ENCODE results near the gene GAS1.

Gene GAS1

GRCh38 chr9:86975036-86975435 is 27.7 kb upstream of the GAS1 start:
- no peak overlapping the region for H3K4me3 Mint-ChIP-seq
- no peaks in the 10 kb centered on the region for H3K9me3 Mint-ChIP-seq
- H3K27ac Mint-ChIP-seq, result no peak overlapping the region
- no peak for ATAC-seq
- H3K4me1 Mint-ChIP-seq, result no peaks in the 10 kb centered on the region
- no peaks in the 10 kb centered on the region for H3K36me3 Mint-ChIP-seq
- H3K27me3 Mint-ChIP-seq, result no peaks in the 10 kb centered on the region

- no peak for ATAC-seq
- Mint-ChIP-seq H3K27ac (no peak overlapping the region), H3K4me1 (no peaks in the 10 kb centered on the region), H3K9me3 (no peaks in the 10 kb centered on the region), H3K4me3 (no peak overlapping the region), H3K27me3 (peaks cover 3% of the 10 kb centered on the region), H3K36me3 (no peaks in the 10 kb centered on the region)
Observed at GRCh38 chr9:86974421-86974820, 27.1 kb upstream of the GAS1 start.

DNA sequence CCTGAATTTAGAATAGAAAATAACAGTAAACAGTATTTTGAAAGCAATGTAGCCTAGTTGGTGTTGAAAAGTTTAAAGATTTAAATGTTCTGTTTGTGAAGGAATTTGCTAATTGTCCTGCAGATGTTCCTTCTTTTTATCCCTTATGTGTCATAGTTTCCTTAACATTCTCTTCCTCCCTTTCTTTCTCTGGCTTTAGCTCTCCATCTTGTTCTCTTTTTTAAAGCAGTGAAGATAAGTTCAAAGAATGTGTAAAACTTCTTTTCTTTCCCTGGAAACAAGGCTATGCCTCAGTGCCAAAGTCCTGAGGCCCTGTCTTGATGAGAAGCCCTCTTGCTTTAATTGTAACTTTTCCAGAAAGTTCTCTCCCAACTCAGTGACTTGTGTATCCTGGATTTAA is 24.4 kb upstream of the GAS1 start:
- no peak overlapping the region for H3K4me3 Mint-ChIP-seq
- H3K9me3 Mint-ChIP-seq, result no peaks in the 10 kb centered on the region
- H3K27ac Mint-ChIP-seq, result no peak overlapping the region
- peaks cover 9% of the 10 kb centered on the region for H3K27me3 Mint-ChIP-seq
- H3K4me1 Mint-ChIP-seq, result no peaks in the 10 kb centered on the region
- H3K36me3 Mint-ChIP-seq, result no peaks in the 10 kb centered on the region
- no peak for ATAC-seq

GRCh38 chr9:86968258-86968920 is 21.1 kb upstream of the GAS1 start:
- peaks cover 9% of the 10 kb centered on the region for H3K27me3 Mint-ChIP-seq
- H3K9me3 Mint-ChIP-seq, result no peaks in the 10 kb centered on the region
- no peak overlapping the region for H3K4me3 Mint-ChIP-seq
- H3K4me1 Mint-ChIP-seq, result no peaks in the 10 kb centered on the region
- ATAC-seq, result no peak
- no peak overlapping the region for H3K27ac Mint-ChIP-seq
- H3K36me3 Mint-ChIP-seq, result no peaks in the 10 kb centered on the region

DNA sequence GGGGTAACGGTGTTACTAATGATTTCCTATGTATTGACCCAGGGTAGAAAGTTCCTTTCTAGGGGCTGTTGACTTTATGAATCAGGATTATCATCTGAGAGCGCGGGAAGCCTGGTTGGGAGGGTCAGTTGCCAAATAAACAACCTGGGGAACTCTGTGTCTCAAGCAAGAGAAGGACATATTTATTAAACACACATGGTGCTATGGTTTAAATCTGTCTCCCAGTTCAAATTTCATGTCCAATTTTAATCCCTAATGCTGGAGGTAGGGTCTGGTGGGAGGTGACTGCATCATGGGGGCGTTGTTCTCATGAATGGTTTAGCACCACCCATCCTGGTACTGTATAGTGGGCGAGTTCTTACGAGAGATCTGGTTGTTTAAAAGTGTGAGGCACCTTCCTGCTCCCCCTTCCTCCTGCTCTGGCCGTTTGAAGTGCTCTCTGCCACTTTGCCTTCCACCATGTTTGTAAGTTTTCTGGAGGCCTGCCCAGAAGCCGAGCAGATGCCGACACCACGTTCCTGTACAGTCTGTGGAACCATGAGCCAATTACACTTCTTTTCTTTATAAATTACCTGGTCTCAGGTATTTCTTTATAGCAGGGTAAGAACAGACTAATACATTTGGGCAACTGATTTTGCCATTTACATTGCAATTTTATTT is 19.7 kb upstream of the GAS1 start:
- ATAC-seq, result no peak
- Mint-ChIP-seq H3K9me3 (no peaks in the 10 kb centered on the region), H3K27ac (no peak overlapping the region), H3K4me3 (no peak overlapping the region), H3K36me3 (no peaks in the 10 kb centered on the region), H3K4me1 (no peaks in the 10 kb centered on the region), H3K27me3 (peaks cover 9% of the 10 kb centered on the region)

DNA sequence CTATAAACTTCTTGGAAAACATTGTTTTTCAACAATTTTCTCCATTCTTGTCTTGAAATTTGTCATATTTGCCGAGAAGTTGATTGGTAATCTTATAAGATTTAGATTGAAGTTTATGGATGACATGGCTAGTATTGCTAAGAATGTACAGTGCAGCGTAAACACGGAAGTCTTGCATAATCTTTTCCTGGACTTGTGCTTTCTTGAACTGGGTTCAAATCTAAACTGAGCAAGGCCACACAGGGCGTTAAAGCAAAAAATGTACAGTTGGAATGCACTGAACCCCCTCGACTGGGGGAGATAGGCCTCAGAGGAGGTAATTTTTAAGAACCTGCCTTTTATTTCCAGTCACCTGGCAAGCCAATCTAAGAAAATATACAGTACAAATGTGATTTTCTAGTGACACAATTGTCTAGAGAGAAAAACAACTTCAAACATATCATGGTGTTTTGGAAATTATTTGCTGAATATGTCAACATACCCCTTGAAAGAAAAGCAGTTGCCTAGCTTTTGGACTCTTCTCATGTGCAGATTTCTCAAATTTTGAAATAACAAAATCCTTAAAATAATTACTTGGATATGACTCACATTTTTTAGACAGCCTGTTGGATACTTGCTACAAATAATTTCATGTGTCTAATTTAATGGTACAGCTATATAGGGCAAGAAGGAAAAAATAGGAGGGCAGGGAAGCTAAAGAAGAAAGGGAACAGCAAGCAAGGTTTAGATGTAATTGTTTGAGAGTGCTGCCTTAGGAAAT is 18.5 kb upstream of the GAS1 start:
- Mint-ChIP-seq H3K4me3 (no peak overlapping the region), H3K27ac (no peak overlapping the region)
- no peak for ATAC-seq

DNA sequence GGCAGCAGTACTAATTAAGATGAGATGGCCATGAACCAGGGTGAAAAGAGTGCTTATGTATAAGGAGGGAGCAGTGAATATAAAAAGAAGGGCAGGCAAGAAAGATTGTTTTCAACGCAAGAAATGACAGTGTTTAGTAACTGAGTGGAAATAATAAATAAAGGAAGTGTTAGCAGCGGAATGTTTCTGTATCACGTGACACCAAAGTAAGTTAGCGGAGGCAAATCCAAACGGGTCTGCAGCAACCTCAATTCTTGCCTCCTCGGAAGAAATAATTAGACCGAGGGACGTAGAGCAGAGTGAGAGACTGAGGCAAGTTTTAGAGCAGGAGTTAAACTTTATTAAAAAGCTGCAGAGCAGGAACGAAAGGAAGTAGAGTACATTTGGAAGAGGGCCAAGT is 15.4 kb upstream of the GAS1 start:
- H3K4me1 Mint-ChIP-seq, result no peaks in the 10 kb centered on the region
- no peaks in the 10 kb centered on the region for H3K36me3 Mint-ChIP-seq
- H3K27me3 Mint-ChIP-seq, result peaks cover 11% of the 10 kb centered on the region

More for the DNA sequence above, 18.5 kb upstream of the GAS1 start:
- no peaks in the 10 kb centered on the region for H3K9me3 Mint-ChIP-seq
- peaks cover 10% of the 10 kb centered on the region for H3K27me3 Mint-ChIP-seq
- no peaks in the 10 kb centered on the region for H3K4me1 Mint-ChIP-seq
- H3K36me3 Mint-ChIP-seq, result no peaks in the 10 kb centered on the region

GRCh38 chr9:86960938-86961337 is 13.6 kb upstream of the GAS1 start:
- Mint-ChIP-seq H3K27me3 (peaks cover 11% of the 10 kb centered on the region), H3K4me1 (no peaks in the 10 kb centered on the region), H3K27ac (no peak overlapping the region), H3K4me3 (no peak overlapping the region), H3K9me3 (no peaks in the 10 kb centered on the region), H3K36me3 (no peaks in the 10 kb centered on the region)
- no peak for ATAC-seq

More for the DNA sequence above, 15.4 kb upstream of the GAS1 start:
- Mint-ChIP-seq H3K4me3 (no peak overlapping the region), H3K9me3 (no peaks in the 10 kb centered on the region), H3K27ac (no peak overlapping the region)
- ATAC-seq, result no peak

DNA sequence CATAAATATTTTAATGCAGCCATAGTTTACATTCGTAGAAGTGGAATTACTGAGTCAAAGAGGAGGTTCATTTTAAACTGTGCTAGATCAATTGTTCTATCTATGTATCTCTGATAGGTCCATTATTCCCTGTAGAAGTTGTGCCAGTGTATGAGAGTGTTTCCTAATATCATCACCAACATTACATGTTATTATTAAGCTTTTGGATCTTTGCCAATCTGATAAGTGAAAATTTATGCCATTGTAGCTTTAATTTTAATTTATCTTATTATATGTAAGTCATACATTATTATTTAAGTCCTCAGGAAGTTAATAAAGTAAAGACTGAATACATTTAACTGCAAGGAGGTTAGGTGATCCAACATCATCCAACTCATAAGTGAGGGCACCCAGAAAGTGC is 10.9 kb upstream of the GAS1 start:
- H3K4me3 Mint-ChIP-seq, result no peak overlapping the region
- H3K36me3 Mint-ChIP-seq, result no peaks in the 10 kb centered on the region
- no peaks in the 10 kb centered on the region for H3K9me3 Mint-ChIP-seq
- no peak overlapping the region for H3K27ac Mint-ChIP-seq
- H3K27me3 Mint-ChIP-seq, result peaks cover 11% of the 10 kb centered on the region
- H3K4me1 Mint-ChIP-seq, result no peaks in the 10 kb centered on the region
- no peak for ATAC-seq

GRCh38 chr9:86955561-86955960 is 8.3 kb upstream of the GAS1 start:
- ATAC-seq, result no peak
- H3K4me1 Mint-ChIP-seq, result no peaks in the 10 kb centered on the region
- H3K27me3 Mint-ChIP-seq, result peaks cover 7% of the 10 kb centered on the region
- peaks cover 4% of the 10 kb centered on the region for H3K9me3 Mint-ChIP-seq
- H3K27ac Mint-ChIP-seq, result no peak overlapping the region
- H3K36me3 Mint-ChIP-seq, result no peaks in the 10 kb centered on the region
- H3K4me3 Mint-ChIP-seq, result no peak overlapping the region

- Mint-ChIP-seq H3K36me3 (no peaks in the 10 kb centered on the region), H3K4me3 (no peak overlapping the region), H3K27me3 (peaks cover 2% of the 10 kb centered on the region), H3K27ac (no peak overlapping the region), H3K9me3 (peaks cover 4% of the 10 kb centered on the region), H3K4me1 (no peaks in the 10 kb centered on the region)
- ATAC-seq, result no peak
Observed at GRCh38 chr9:86955042-86955441, 7.7 kb upstream of the GAS1 start.

DNA sequence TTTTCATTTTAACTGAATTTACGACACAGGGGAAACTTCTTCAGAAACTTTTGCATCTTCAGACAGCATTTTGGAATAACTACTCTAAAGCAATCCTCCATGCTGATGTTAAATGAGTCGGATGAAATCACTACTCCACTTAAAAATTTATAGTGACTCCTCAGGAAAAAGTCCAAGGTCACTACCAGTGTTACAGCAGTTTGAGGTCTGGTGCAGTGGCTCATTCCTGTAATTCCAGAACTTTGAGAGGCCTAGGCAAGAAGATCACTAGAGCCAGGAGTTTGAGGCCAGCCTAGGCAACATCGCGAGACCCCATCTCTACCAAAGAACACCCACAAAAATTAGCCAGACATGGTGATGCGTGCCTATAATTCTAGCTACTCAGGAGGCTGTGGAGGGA is 5.9 kb upstream of the GAS1 start:
- Mint-ChIP-seq H3K4me3 (no peak overlapping the region), H3K4me1 (peaks cover 9% of the 10 kb centered on the region)

GRCh38 chr9:86948074-86948929 is 996 bp upstream of the GAS1 start:
- Mint-ChIP-seq H3K27me3 (peaks cover 5% of the 10 kb centered on the region), H3K9me3 (peaks cover 4% of the 10 kb centered on the region), H3K4me1 (peaks cover 22% of the 10 kb centered on the region), H3K27ac (no peak overlapping the region), H3K36me3 (no peaks in the 10 kb centered on the region), H3K4me3 (peak overlapping the region; percentile 83)
- peak; percentile 76 for ATAC-seq

More for the DNA sequence above, 5.9 kb upstream of the GAS1 start:
- no peak overlapping the region for H3K27ac Mint-ChIP-seq
- H3K9me3 Mint-ChIP-seq, result peaks cover 4% of the 10 kb centered on the region
- H3K36me3 Mint-ChIP-seq, result no peaks in the 10 kb centered on the region
- no peaks in the 10 kb centered on the region for H3K27me3 Mint-ChIP-seq
- no peak for ATAC-seq

DNA sequence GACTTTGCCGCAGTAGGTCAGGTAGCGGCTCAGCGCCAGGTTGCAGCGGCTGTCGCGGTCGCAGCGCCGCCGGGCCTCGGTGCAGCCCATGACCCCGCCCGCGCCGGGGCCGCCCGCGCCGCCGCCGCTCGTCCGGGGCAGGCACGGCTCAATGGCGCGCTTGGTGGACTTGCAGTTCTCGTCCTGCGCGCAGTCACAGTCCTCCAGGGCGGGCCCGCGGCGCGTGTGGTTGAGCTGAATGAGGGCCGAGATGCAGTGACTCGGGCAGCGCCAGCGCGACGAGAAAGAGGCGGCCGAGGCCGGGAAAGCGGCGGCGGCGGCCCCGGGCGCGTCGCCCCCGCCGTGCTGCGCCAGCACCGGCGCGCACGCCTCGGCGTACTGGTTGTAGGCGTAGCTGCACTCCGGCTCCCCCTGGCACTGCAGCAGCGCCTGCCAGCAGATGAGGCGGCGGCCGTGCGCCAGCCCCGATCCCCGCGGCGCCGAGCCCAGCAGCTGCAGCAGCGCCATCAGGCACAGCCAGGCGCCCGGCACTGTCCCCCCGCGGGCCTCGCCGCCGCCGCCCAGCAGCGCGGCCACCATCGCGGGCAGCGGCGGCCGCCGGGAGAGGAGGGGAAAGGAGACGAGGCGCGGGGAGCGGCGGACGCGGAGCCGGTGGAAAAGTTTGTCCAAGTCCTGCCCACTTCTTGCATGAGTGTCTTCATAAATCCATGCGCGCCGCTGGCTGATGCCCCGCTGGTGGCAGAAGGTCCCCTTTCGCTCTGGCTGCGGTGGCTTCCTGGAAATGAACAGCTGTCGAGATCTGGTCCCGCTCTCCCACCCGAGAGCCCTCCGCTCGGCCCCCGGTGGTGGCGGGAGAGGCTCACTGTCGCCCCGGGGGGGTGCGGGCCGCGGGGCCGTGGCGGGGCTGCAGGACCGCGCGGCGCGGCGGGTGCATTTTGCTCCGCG is 833 bp downstream of the GAS1 start:
- Mint-ChIP-seq H3K4me1 (peaks cover 22% of the 10 kb centered on the region), H3K9me3 (no peaks in the 10 kb centered on the region), H3K36me3 (no peaks in the 10 kb centered on the region), H3K27me3 (peaks cover 22% of the 10 kb centered on the region), H3K27ac (no peak overlapping the region), H3K4me3 (peak overlapping the region; percentile 76)
- peak; percentile 83 for ATAC-seq
